RWPE1 (cell line): Measurements from ENCODE around the gene LRRN2.

Experiments
- CTCF ChIA-PET: fragments of 350-600 bp; sonication (Branson Sonifier 250); formaldehyde crosslinking; extraction: SDS; loops from one replicate; lab custom pipeline; 2021; lab: Yijun Ruan, JAX
- POLR2A ChIA-PET: fragments of 400-600 bp; formaldehyde crosslinking; extraction: SDS; loops from one replicate; lab custom pipeline; 2020; ENCODE audit warnings: antibody characterized with exemption; ENCODE audit not compliant: low non-redundant PET; lab: Yijun Ruan, JAX
- DNase-seq: peaks from one replicate; pipeline ENCODE4 v3.0.0; 2012; ENCODE audit warnings: low spot score
- H3K27ac ChIP-seq: fragments of 450-650 bp; 2 replicates; pipeline ENCODE4 v1.5.1; 2017
- CTCF ChIP-seq: fragments of 450-650 bp; conservative IDR thresholded peaks from 2 replicates; pipeline ENCODE4 v1.5.1; 2017; ENCODE audit warnings: low read depth, mild to moderate bottlenecking

LRRN2 gene

GRCh38 chr1:204599596-204599995, 85.9 kb downstream of the LRRN2 start:
- ChIA-PET POLR2A (no interaction called here), CTCF (interaction anchor here (0.6 to 1.3 kb wide), 2 partner anchors 147 to 208 kb away, joined by 3 to 4 read pairs; no protein-coding TSS in a partner anchor)
- no peak overlapping the region for H3K27ac ChIP-seq
- no peak for DNase-seq
- no peak for TF ChIP-seq CTCF

- ChIA-PET CTCF (interaction anchor here (0.6 to 1.3 kb wide), 2 partner anchors 147 to 207 kb away, joined by 3 to 4 read pairs; no protein-coding TSS in a partner anchor), POLR2A (no interaction called here)
- no peak for TF ChIP-seq CTCF
- no peak for DNase-seq
- no peak overlapping the region for H3K27ac ChIP-seq
Measured at GRCh38 chr1:204599098-204599497, 86.4 kb downstream of the LRRN2 start.

GRCh38 chr1:204598319-204598969, 87.1 kb downstream of the LRRN2 start:
- CTCF ChIA-PET = interaction anchor here (0.6 to 1.2 kb wide), 2 partner anchors 10 to 17 kb away, joined by 3 read pairs; no protein-coding TSS in a partner anchor
- no peak overlapping the region for H3K27ac ChIP-seq
- TF ChIP-seq CTCF = no peak
- no peak for DNase-seq
- POLR2A ChIA-PET = no interaction called here

GRCh38 chr1:204592246-204592948, 93.1 kb downstream of the LRRN2 start:
- H3K27ac ChIP-seq = no peak overlapping the region
- POLR2A ChIA-PET = no interaction called here
- CTCF ChIA-PET = interaction anchor here (1.0 to 1.5 kb wide), 4 partner anchors 27 to 194 kb away, joined by 3 to 4 read pairs (median 3); no protein-coding TSS in a partner anchor
- TF ChIP-seq CTCF = no peak
- no peak for DNase-seq

- ChIA-PET CTCF (interaction anchor here (0.5 to 1.5 kb wide), 5 partner anchors 16 to 193 kb away, joined by 3 to 4 read pairs (median 3); no protein-coding TSS in a partner anchor), POLR2A (no interaction called here)
- no peak overlapping the region for H3K27ac ChIP-seq
- DNase-seq = peak; percentile 94
- no peak for TF ChIP-seq CTCF
Measured at GRCh38 chr1:204591473-204592090, 94.0 kb downstream of the LRRN2 start.

GRCh38 chr1:204589409-204590038, 96.0 kb downstream of the LRRN2 start:
- no peak for TF ChIP-seq CTCF
- CTCF ChIA-PET = no interaction called here
- H3K27ac ChIP-seq = no peak overlapping the region
- DNase-seq = no peak
- POLR2A ChIA-PET = no interaction called here
